Smooth muscle cell (in vitro differentiated cells): ENCODE results near the gene IREB2. TPM values are rescaled to one million over a fixed set of nuclear protein-coding genes. Genes with fewer than 3 reads are reported as not detected.
A peak's percentile ranks its signal among the peaks of the same experiment; 100 is the strongest.
"Not testable (repeated sequence)": the region's sequence is repeated elsewhere in the genome, so short reads cannot be mapped to it uniquely, and the experiment has no call there.

Source experiments
- DNase-seq: peaks from one replicate; lab custom pipeline; 2025; ENCODE audit not compliant: unreplicated experiment; lab: John Stamatoyannopoulos, UW
- H2AFZ ChIP-seq: fragments of 200-600 bp; sonication (generic); 2 replicates; pipeline ENCODE4 v1.6.0; 2016; ENCODE audit warnings: antibody characterized with exemption, low read depth, mild to moderate bottlenecking
- H3F3A ChIP-seq: fragments of 200-600 bp; sonication (generic); 2 replicates; pipeline ENCODE4 v1.6.0; 2017; ENCODE audit warnings: antibody characterized with exemption, low read depth
- H3K27ac ChIP-seq: fragments of 200-600 bp; sonication (generic); 2 replicates; pipeline ENCODE4 v1.5.1; 2016; ENCODE audit warnings: low read depth, mild to moderate bottlenecking
- H3K27me3 ChIP-seq: fragments of 200-600 bp; sonication (generic); 2 replicates; pipeline ENCODE4 v1.6.1; 2016; ENCODE audit warnings: low read depth, mild to moderate bottlenecking
- H3K36me3 ChIP-seq: fragments of 200-600 bp; sonication (generic); 2 replicates; pipeline ENCODE4 v1.5.1; 2016; ENCODE audit warnings: low read depth
- H3K4me1 ChIP-seq: fragments of 200-600 bp; sonication (generic); 2 replicates; pipeline ENCODE4 v1.5.1; 2016; ENCODE audit warnings: low read depth
- H3K4me2 ChIP-seq: fragments of 200-600 bp; sonication (generic); 2 replicates; pipeline ENCODE4 v1.6.0; 2016; ENCODE audit warnings: mild to moderate bottlenecking
- H3K4me3 ChIP-seq: fragments of 200-600 bp; sonication (generic); 2 replicates; pipeline ENCODE4 v1.5.1; 2016; ENCODE audit warnings: mild to moderate bottlenecking
- H3K79me2 ChIP-seq: fragments of 200-600 bp; sonication (generic); 2 replicates; pipeline ENCODE4 v1.6.0; 2016; ENCODE audit warnings: low read depth, mild to moderate bottlenecking
- H3K9ac ChIP-seq: fragments of 200-600 bp; sonication (generic); 2 replicates; pipeline ENCODE4 v1.6.0; 2016; ENCODE audit warnings: low read depth
- H3K9me3 ChIP-seq: fragments of 200-600 bp; sonication (generic); replicated peaks from 2 replicates; pipeline ENCODE4 v1.5.1; 2016; ENCODE audit warnings: low read depth
- H4K20me1 ChIP-seq: fragments of 200-600 bp; sonication (generic); 2 replicates; pipeline ENCODE4 v1.6.0; 2016; ENCODE audit warnings: low read depth
- WGBS: methylation state at CpG from one replicate; pipeline ENCODE4 v1.1.7; 2016; ENCODE audit warnings: low lambda C conversion rate; 5-methylcytosine and 5-hydroxymethylcytosine counted together
- polyA plus RNA-seq: library from polyadenylated mRNA; unstranded; fragments of >200 nt; fragmentation: Nextera tagmentation; extraction: Ambion mirVana; gene quantifications from 2 replicates; pipeline ENCODE4 v1.2.1, GENCODE V29; 2016
- total RNA-seq: library from RNA; depleted of rRNA; stranded (reverse); fragments of >200 nt; gene quantifications from 2 replicates; pipeline ENCODE4 v1.2.3, GENCODE V29; 2014
- TF ChIP-seq, protein P1 (sequence below): fragments of 200-600 bp; sonication (generic); IDR thresholded peaks from 2 replicates; pipeline ENCODE4 v1.5.1; 2017; ENCODE audit warnings: borderline replicate concordance, mild to moderate bottlenecking, antibody characterized with exemption; ENCODE audit not compliant: insufficient read depth, poor library complexity, severe bottlenecking

The IREB2 gene
- total and polyA plus RNA-seq, 2 experiments from 2014 or later, result 14.1 to 34.3 TPM

DNA sequence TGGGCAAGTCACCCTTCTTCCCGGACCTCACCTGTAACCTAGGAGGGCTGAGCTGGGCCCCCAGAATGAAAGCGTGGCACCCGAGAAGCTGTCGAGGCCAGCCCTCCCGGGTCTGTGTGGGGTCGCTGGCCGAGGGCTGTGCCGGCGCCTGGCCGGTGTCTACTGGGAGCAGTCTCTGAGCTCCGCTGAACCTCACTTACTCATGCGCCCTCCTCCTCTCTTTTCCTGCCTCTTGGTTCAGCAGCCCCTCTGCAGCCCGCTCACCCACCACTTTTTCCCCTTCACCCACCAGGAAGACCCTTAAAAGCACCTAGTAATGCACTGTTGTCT lies 69.8 kb downstream of the IREB2 start:
- H3K4me1 ChIP-seq, result no peaks in the 10 kb centered on the region
- no peak overlapping the region for H3K9ac ChIP-seq
- under 1% methylated on average over 13 of the region's 13 CpGs for WGBS
- no peak for DNase-seq
- no peaks in the 10 kb centered on the region for H3K9me3 ChIP-seq
- peaks cover 3% of the 10 kb centered on the region for H3K27me3 ChIP-seq
- peak overlapping the region; percentile 76 for H2AFZ ChIP-seq
- no peaks in the 10 kb centered on the region for H4K20me1 ChIP-seq
- H3K36me3 ChIP-seq, result no peaks in the 10 kb centered on the region
- no peak overlapping the region for H3K27ac ChIP-seq
- TF ChIP-seq, protein P1, sequence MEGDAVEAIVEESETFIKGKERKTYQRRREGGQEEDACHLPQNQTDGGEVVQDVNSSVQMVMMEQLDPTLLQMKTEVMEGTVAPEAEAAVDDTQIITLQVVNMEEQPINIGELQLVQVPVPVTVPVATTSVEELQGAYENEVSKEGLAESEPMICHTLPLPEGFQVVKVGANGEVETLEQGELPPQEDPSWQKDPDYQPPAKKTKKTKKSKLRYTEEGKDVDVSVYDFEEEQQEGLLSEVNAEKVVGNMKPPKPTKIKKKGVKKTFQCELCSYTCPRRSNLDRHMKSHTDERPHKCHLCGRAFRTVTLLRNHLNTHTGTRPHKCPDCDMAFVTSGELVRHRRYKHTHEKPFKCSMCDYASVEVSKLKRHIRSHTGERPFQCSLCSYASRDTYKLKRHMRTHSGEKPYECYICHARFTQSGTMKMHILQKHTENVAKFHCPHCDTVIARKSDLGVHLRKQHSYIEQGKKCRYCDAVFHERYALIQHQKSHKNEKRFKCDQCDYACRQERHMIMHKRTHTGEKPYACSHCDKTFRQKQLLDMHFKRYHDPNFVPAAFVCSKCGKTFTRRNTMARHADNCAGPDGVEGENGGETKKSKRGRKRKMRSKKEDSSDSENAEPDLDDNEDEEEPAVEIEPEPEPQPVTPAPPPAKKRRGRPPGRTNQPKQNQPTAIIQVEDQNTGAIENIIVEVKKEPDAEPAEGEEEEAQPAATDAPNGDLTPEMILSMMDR, result no peak
- peak overlapping the region; percentile 87 for H3K4me2 ChIP-seq
- H3F3A ChIP-seq, result peaks cover 4% of the 10 kb centered on the region
- no peaks in the 10 kb centered on the region for H3K79me2 ChIP-seq
- peak overlapping the region; percentile 61 for H3K4me3 ChIP-seq

DNA sequence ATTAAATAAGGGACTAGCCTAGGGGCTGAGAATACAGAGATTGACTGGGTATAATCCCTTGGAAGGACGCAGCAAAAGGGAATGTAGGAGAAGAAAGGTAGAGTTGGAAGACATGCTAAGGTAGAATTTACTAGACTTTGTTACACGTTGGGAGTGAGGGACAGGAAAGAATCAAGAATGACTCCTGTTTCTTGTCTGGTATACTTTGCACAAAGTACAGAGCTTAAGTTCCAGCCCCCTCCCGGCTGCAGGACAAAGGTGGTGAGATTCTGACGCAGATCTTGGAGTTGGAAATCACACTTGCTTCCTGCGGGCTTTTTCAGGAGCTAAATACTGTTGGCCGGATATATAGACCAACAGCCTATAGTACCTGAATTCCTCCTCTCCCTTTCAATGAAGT lies 70.3 kb downstream of the IREB2 start:
- 57% methylated on average over 6 of the region's 6 CpGs for WGBS
- peak overlapping the region; percentile 76 for H2AFZ ChIP-seq
- H3F3A ChIP-seq, result peaks cover 4% of the 10 kb centered on the region
- H3K9ac ChIP-seq, result no peak overlapping the region
- H3K9me3 ChIP-seq, result no peaks in the 10 kb centered on the region
- peaks cover 3% of the 10 kb centered on the region for H3K27me3 ChIP-seq
- H3K36me3 ChIP-seq, result no peaks in the 10 kb centered on the region
- H3K27ac ChIP-seq, result no peak overlapping the region
- peak overlapping the region; percentile 61 for H3K4me3 ChIP-seq
- no peaks in the 10 kb centered on the region for H3K4me1 ChIP-seq
- peak overlapping the region; percentile 87 for H3K4me2 ChIP-seq
- no peak for DNase-seq
- H4K20me1 ChIP-seq, result no peaks in the 10 kb centered on the region
- no peaks in the 10 kb centered on the region for H3K79me2 ChIP-seq
- TF ChIP-seq, protein P1, result no peak

DNA sequence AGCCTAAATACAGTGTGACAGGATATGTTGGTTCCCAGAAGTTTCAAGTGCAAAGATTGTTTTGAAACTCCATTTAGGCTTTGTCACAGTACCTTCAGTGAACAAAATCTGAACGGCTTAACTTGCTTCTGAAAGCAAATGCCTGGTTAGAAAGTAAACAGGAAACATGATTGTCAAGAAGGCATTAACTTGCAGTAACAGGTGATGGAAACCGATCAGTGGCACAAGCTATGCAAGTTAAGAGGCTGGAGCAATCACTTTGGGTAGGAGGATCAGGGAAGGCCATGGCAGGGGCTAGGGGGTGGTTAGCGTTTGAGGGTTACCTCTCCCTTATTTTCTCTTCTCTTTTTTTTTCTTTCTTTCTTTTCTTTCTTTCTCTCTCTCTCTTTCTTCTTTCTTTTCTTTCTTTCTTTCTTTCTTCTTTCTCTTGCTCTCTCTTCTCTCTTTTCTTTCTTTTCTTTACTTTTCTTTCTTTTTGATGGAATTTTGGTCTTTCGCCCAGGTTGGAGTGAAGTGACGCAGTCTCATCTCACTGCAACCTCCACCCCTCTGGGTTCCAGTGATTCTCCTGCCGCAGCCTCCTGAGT lies 71.8 kb downstream of the IREB2 start:
- Histone ChIP-seq H3K4me3 (no peak overlapping the region), H3K79me2 (no peaks in the 10 kb centered on the region), H3K4me1 (no peaks in the 10 kb centered on the region), H3F3A (peaks cover 4% of the 10 kb centered on the region), H3K27ac (no peak overlapping the region), H3K4me2 (no peak overlapping the region), H4K20me1 (no peaks in the 10 kb centered on the region), H3K9ac (no peak overlapping the region), H2AFZ (no peak overlapping the region), H3K36me3 (no peaks in the 10 kb centered on the region), H3K9me3 (no peaks in the 10 kb centered on the region), H3K27me3 (peaks cover 3% of the 10 kb centered on the region)
- TF ChIP-seq, protein P1, result no peak
- DNase-seq, result no peak
- 90% methylated on average over 6 of the region's 6 CpGs for WGBS

DNA sequence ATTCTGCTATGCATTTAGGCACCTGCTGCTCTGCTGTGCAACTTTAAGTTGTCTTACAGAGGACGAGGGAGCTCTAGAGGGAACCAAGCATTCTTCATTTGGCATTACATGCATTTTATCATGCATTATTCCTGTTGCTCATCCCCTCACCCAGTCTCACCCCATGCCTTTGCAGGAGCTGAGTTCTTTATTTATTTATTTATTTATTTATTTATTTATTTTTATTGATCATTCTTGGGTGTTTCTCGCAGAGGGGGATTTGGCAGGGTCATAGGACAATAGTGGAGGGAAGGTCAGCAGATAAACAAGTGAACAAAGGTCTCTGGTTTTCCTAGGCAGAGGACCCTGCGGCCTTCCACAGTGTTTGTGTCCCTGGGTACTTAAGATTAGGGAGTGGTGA lies 82.0 kb downstream of the IREB2 start:
- not testable (repeated sequence) for H3K9me3 ChIP-seq, H3K36me3 ChIP-seq, H3K27ac ChIP-seq, H3K4me3 ChIP-seq, H3K4me1 ChIP-seq, H3F3A ChIP-seq, H4K20me1 ChIP-seq, H3K27me3 ChIP-seq, H2AFZ ChIP-seq, H3K79me2 ChIP-seq, H3K4me2 ChIP-seq, DNase-seq, H3K9ac ChIP-seq
- 78% methylated on average over 3 of the region's 3 CpGs for WGBS
